ENCODE data around the gene SYCN.

Gene SYCN

DNA sequence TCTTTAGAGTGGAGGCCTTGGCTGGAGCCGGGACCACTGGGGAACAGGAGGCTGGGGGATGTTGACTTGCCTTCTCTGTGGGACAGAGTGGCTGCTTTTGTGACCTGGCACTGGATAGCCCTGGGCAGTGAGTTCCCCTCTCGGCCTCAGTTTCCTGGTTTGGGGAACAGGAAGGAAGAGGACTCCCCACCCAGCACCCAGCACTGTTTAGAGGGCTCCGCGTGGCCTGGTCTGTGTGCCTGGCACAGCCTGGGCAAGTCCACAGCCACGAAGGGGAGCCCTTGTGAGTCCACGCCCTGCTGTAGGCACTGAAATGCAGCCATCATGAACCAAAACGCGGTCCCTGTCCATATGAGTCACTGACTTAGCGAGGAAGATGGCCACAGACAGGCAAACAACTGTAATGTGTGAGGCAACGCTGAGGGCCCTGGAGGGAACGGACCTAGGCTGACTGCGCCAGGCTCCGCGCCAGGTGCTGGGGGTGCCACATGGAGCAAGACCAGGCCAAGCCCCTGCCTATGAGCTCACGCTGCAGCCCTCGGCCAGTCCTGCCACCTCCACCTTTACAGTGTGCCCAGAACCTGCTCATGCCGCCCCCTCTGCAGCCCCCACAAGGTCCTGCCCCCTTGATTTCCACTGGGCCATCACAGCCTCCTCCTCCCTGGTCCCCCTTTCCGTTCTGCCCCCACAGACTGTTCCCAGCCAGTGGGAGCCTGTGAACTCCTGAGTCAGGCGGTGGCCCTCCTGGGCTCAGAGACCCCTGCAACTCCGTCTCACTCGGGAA, 43.0 kb downstream of the SYCN start:
- H3K27me3 ChIP-seq (ENCODE audit: control insufficient read depth, insufficient read depth, low read length): no peaks in the 10 kb centered on the region
- H3K27ac ChIP-seq (ENCODE audit: low read depth, low read length): peak overlapping the region; percentile 73
- H3K36me3 ChIP-seq (ENCODE audit: control insufficient read depth, insufficient read depth, low read length): no peaks in the 10 kb centered on the region
- H3K9ac ChIP-seq (ENCODE audit: low read length): no peak overlapping the region
- peaks cover 19% of the 10 kb centered on the region for H3K4me1 ChIP-seq (ENCODE audit: control insufficient read depth, insufficient read depth, low read length)
- H3K4me3 ChIP-seq (ENCODE audit: low read length): no peak overlapping the region

- no peaks in the 10 kb centered on the region for H3K27me3 ChIP-seq (ENCODE audit: control insufficient read depth, insufficient read depth, low read length)
- H3K4me3 ChIP-seq (ENCODE audit: low read length): no peak overlapping the region
- no peaks in the 10 kb centered on the region for H3K36me3 ChIP-seq (ENCODE audit: control insufficient read depth, insufficient read depth, low read length)
- H3K4me1 ChIP-seq (ENCODE audit: control insufficient read depth, insufficient read depth, low read length): peaks cover 19% of the 10 kb centered on the region
- no peak overlapping the region for H3K9ac ChIP-seq (ENCODE audit: low read length)
- peak overlapping the region; percentile 73 for H3K27ac ChIP-seq (ENCODE audit: low read depth, low read length)
Measured at GRCh38 chr19:39160523-39160861, 43.6 kb downstream of the SYCN start.

- Histone ChIP-seq H3K27ac (ENCODE audit: low read depth, low read length) (no peak overlapping the region), H3K36me3 (ENCODE audit: control insufficient read depth, insufficient read depth, low read length) (no peaks in the 10 kb centered on the region), H3K4me3 (ENCODE audit: low read length) (no peak overlapping the region), H3K9ac (ENCODE audit: low read length) (no peak overlapping the region), H3K4me1 (ENCODE audit: control insufficient read depth, insufficient read depth, low read length) (peaks cover 19% of the 10 kb centered on the region), H3K27me3 (ENCODE audit: control insufficient read depth, insufficient read depth, low read length) (no peaks in the 10 kb centered on the region)
Measured at GRCh38 chr19:39158646-39159260, 45.3 kb downstream of the SYCN start.

DNA sequence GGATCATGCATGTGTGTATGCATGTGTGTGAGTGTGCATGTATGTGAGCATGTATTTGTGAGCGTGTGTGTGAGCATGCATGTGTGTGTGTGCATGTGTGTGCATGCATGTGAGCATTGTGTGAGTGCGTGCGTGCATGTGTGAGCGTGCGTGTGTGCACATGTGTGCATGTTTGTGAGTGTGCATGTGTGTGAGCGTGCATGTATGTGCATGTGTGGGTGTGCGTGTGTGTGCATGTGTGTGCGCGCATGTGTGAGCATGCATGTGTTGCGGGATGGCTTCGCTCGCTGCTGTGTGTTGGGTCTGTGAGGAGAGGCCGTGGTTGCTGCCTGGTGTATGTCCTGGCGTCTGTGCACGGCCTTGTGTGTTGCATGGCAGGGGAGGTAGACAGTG, 46.1 kb downstream of the SYCN start:
- no peaks in the 10 kb centered on the region for H3K27me3 ChIP-seq (ENCODE audit: control insufficient read depth, insufficient read depth, low read length)
- peaks cover 19% of the 10 kb centered on the region for H3K4me1 ChIP-seq (ENCODE audit: control insufficient read depth, insufficient read depth, low read length)
- no peak overlapping the region for H3K27ac ChIP-seq (ENCODE audit: low read depth, low read length)
- H3K4me3 ChIP-seq (ENCODE audit: low read length): no peak overlapping the region
- no peaks in the 10 kb centered on the region for H3K36me3 ChIP-seq (ENCODE audit: control insufficient read depth, insufficient read depth, low read length)
- no peak overlapping the region for H3K9ac ChIP-seq (ENCODE audit: low read length)

GRCh38 chr19:39157275-39157996, 46.6 kb downstream of the SYCN start:
- Histone ChIP-seq H3K27ac (ENCODE audit: low read depth, low read length) (no peak overlapping the region), H3K36me3 (ENCODE audit: control insufficient read depth, insufficient read depth, low read length) (no peaks in the 10 kb centered on the region), H3K4me3 (ENCODE audit: low read length) (no peak overlapping the region), H3K9ac (ENCODE audit: low read length) (no peak overlapping the region), H3K27me3 (ENCODE audit: control insufficient read depth, insufficient read depth, low read length) (no peaks in the 10 kb centered on the region), H3K4me1 (ENCODE audit: control insufficient read depth, insufficient read depth, low read length) (peaks cover 19% of the 10 kb centered on the region)

DNA sequence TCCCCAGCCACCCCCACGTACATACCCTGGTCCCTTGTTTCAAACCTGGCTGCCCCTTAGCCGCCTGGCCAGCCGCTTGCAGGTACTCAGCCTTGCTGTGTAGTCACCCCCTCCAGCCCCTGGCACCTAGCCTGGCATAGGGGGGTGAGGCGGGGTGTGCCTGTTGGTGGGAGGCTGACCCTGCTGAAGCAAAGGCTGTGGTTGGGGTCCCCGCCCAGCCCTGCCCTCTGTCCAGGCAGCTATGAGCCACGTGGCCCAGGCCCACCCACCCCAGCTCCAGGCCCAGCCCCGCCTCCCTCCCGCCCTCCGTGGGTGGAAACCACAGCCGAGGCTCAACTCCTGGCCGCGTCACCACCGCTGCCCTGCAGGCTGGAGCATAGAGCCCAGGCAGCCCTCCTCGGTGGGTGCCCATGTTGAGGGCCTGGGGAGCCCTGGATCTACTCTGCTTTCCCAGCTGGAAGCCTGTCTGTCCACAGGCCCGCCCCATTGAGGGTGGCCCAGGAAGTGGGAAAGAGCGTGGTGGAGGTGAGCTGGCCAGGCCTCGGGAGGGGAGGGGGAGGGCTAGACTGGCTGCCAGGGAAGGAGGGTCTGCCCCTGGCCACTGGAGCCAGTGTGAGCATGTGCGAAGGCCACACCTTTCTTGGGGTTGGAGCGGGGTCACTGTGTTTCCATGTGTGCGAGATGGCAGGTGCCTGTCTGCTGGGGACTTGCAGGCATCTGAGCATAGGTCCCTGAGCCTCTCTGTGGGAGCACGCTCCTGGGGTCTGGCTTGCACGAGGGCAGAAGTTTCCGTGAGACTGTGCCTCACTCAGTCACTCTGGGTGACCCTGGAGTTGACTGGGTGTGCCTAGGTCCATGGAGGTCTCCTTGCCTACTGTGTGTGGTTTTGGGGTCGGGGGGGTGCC, 47.5 kb downstream of the SYCN start:
- no peaks in the 10 kb centered on the region for H3K36me3 ChIP-seq (ENCODE audit: control insufficient read depth, insufficient read depth, low read length)
- H3K27me3 ChIP-seq (ENCODE audit: control insufficient read depth, insufficient read depth, low read length): no peaks in the 10 kb centered on the region
- H3K4me1 ChIP-seq (ENCODE audit: control insufficient read depth, insufficient read depth, low read length): peaks cover 19% of the 10 kb centered on the region
- H3K9ac ChIP-seq (ENCODE audit: low read length): no peak overlapping the region
- no peak overlapping the region for H3K4me3 ChIP-seq (ENCODE audit: low read length)
- H3K27ac ChIP-seq (ENCODE audit: low read depth, low read length): no peak overlapping the region

DNA sequence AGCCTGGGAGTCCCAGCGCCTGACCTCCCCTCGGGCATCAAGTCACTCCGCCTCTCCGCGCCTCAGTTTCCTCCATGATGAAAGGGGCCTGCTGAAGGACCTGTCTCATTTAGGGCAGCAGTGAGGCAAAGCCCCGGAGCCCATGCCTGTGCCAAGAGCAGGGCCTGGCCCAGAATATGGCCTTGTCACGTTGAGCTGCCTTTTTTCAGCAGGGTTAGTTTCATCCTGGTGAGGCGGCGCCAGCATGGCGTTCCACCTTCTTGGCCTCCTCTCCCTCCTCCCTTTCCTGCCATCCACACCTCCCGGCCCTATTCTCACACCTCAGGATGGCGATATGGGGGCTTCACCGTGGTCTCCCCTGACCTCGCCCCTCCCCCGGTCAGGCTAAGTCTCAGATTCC, 48.3 kb downstream of the SYCN start:
- Histone ChIP-seq H3K27ac (ENCODE audit: low read depth, low read length) (no peak overlapping the region), H3K9ac (ENCODE audit: low read length) (no peak overlapping the region), H3K27me3 (ENCODE audit: control insufficient read depth, insufficient read depth, low read length) (no peaks in the 10 kb centered on the region), H3K4me3 (ENCODE audit: low read length) (no peak overlapping the region), H3K4me1 (ENCODE audit: control insufficient read depth, insufficient read depth, low read length) (peaks cover 14% of the 10 kb centered on the region), H3K36me3 (ENCODE audit: control insufficient read depth, insufficient read depth, low read length) (no peaks in the 10 kb centered on the region)

GRCh38 chr19:39155114-39155700, 48.9 kb downstream of the SYCN start:
- Histone ChIP-seq H3K4me1 (ENCODE audit: control insufficient read depth, insufficient read depth, low read length) (peaks cover 9% of the 10 kb centered on the region), H3K9ac (ENCODE audit: low read length) (no peak overlapping the region), H3K36me3 (ENCODE audit: control insufficient read depth, insufficient read depth, low read length) (no peaks in the 10 kb centered on the region), H3K27ac (ENCODE audit: low read depth, low read length) (no peak overlapping the region), H3K4me3 (ENCODE audit: low read length) (no peak overlapping the region), H3K27me3 (ENCODE audit: control insufficient read depth, insufficient read depth, low read length) (no peaks in the 10 kb centered on the region)

- Histone ChIP-seq H3K4me1 (ENCODE audit: control insufficient read depth, insufficient read depth, low read length) (peaks cover 6% of the 10 kb centered on the region), H3K9ac (ENCODE audit: low read length) (no peak overlapping the region), H3K4me3 (ENCODE audit: low read length) (no peak overlapping the region)
Measured at GRCh38 chr19:39154629-39155100, 49.4 kb downstream of the SYCN start.

DNA sequence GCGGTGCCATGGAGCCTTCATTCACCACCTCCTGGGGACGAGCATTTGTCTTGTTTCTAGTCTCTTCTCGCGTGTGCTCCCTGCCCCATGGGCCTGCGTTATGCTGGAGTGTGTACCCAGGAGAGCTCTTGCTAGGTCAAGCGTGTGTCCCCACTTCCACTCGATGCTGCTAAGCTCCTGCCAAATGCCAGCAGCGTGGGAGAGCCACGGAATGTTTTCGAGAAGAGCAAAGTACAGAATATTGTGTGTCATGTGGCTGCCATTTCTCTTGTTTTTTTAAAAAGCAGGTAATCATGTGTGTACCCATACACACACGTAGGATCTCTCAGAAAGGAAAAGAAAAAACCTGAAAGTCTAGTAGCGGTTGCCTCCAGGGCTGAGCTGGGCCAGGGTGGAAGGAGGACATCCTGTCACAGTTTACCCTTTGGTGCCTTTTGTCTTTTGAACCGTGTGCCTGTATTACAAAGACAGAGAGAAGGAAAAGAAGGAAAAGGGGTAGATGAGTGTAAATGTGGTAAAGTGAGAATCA, 49.9 kb downstream of the SYCN start:
- H3K4me1 ChIP-seq (ENCODE audit: control insufficient read depth, insufficient read depth, low read length): peaks cover 6% of the 10 kb centered on the region
- H3K27ac ChIP-seq (ENCODE audit: low read depth, low read length): no peak overlapping the region
- H3K36me3 ChIP-seq (ENCODE audit: control insufficient read depth, insufficient read depth, low read length): no peaks in the 10 kb centered on the region
- no peaks in the 10 kb centered on the region for H3K27me3 ChIP-seq (ENCODE audit: control insufficient read depth, insufficient read depth, low read length)
- H3K9ac ChIP-seq (ENCODE audit: low read length): no peak overlapping the region
- H3K4me3 ChIP-seq (ENCODE audit: low read length): no peak overlapping the region

More at GRCh38 chr19:39154629-39155100, 49.4 kb downstream of the SYCN start:
- H3K27me3 ChIP-seq (ENCODE audit: control insufficient read depth, insufficient read depth, low read length): no peaks in the 10 kb centered on the region
- no peak overlapping the region for H3K27ac ChIP-seq (ENCODE audit: low read depth, low read length)
- no peaks in the 10 kb centered on the region for H3K36me3 ChIP-seq (ENCODE audit: control insufficient read depth, insufficient read depth, low read length)
